A549 treated with DMSO at 1 μM for 4 hours (cell line): ENCODE data around the gene ADAMTS12. TPM values are rescaled to one million over a fixed set of nuclear protein-coding genes. Genes with fewer than 3 reads are reported as not detected.

Experiments used
- total RNA-seq: library from RNA; stranded (reverse); fragments of 200-300 nt; extraction: Qiagen RNA extraction; gene quantifications from 5 replicates; pipeline ENCODE4 v1.2.3, GENCODE V29; 2022; ENCODE audit warnings: low read depth

ADAMTS12 gene, protein sequence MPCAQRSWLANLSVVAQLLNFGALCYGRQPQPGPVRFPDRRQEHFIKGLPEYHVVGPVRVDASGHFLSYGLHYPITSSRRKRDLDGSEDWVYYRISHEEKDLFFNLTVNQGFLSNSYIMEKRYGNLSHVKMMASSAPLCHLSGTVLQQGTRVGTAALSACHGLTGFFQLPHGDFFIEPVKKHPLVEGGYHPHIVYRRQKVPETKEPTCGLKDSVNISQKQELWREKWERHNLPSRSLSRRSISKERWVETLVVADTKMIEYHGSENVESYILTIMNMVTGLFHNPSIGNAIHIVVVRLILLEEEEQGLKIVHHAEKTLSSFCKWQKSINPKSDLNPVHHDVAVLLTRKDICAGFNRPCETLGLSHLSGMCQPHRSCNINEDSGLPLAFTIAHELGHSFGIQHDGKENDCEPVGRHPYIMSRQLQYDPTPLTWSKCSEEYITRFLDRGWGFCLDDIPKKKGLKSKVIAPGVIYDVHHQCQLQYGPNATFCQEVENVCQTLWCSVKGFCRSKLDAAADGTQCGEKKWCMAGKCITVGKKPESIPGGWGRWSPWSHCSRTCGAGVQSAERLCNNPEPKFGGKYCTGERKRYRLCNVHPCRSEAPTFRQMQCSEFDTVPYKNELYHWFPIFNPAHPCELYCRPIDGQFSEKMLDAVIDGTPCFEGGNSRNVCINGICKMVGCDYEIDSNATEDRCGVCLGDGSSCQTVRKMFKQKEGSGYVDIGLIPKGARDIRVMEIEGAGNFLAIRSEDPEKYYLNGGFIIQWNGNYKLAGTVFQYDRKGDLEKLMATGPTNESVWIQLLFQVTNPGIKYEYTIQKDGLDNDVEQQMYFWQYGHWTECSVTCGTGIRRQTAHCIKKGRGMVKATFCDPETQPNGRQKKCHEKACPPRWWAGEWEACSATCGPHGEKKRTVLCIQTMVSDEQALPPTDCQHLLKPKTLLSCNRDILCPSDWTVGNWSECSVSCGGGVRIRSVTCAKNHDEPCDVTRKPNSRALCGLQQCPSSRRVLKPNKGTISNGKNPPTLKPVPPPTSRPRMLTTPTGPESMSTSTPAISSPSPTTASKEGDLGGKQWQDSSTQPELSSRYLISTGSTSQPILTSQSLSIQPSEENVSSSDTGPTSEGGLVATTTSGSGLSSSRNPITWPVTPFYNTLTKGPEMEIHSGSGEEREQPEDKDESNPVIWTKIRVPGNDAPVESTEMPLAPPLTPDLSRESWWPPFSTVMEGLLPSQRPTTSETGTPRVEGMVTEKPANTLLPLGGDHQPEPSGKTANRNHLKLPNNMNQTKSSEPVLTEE (N-terminal part only)
- 8.0 to 9.5 TPM (median 9.0 TPM) in 5 replicates for total RNA-seq

DNA sequence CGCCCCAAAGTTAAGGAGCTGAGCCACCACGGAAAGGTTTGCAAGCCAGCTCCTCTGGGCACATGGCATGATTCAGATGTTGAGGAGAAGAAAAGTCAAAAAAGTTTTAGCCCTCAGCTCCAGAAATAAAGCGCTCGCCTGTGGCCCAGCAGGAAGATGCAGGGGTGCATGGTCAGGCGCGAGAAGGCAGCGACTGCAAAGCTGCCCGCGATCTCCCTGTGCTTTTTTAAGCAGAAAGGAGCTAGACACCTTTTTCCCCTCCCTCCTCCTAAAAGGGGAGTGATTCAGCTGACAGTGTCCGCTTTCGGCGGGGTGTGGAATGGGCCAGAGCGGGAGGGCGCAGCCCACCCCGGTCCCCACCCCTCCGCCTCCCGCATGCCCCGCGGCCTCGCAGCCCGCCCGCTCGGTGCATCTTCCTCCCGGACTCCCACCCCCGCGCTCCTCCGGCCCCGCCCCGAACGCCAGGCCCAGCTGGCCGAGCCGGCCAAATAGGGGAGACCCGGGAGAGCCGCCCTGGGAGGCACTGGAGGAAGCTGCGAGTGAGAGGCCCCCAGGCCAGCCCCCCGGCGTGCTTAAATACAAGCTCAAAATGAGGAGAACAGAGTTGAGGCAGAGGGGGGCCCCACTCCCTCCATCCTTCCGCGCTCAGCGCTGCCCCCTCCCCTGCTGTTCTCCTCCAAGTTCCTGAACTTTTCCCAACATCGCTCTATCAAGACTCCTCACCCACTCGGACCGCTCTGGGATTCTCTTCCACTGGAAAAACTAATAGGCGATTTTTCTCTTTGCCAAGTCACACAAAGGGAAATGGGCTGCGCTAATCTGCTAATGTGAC, at the start of gene ADAMTS12:
Gene ADAMTS12 (minus strand): TSS at position 203 of the 832 bp plus-strand sequence. CDS start 134 bp downstream, at position 69.

DNA sequence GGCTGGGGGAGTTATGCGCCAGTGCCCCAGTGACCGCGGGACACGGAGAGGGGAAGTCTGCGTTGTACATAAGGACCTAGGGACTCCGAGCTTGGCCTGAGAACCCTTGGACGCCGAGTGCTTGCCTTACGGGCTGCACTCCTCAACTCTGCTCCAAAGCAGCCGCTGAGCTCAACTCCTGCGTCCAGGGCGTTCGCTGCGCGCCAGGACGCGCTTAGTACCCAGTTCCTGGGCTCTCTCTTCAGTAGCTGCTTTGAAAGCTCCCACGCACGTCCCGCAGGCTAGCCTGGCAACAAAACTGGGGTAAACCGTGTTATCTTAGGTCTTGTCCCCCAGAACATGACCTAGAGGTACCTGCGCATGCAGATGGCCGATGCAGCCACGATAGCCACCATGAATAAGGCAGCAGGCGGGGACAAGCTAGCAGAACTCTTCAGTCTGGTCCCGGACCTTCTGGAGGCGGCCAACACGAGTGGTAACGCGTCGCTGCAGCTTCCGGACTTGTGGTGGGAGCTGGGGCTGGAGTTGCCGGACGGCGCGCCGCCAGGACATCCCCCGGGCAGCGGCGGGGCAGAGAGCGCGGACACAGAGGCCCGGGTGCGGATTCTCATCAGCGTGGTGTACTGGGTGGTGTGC, 44.7 kb upstream of the ADAMTS12 start, which contains the start of gene RXFP3:
Gene RXFP3 (plus strand): TSS at position 6 of the 636 bp plus-strand sequence. CDS start 355 bp downstream, at position 361.

Other genes with a start within 250 kb of the ADAMTS12 start
- gene RXFP3, start 44.4 kb upstream of the ADAMTS12 start, total RNA-seq, result not detected in 5 replicates
- gene SLC45A2, start 92.7 kb upstream of the ADAMTS12 start, total RNA-seq, result not detected in 5 replicates
- gene AMACR, start 116.1 kb upstream of the ADAMTS12 start, total RNA-seq, result 12.6 to 17.7 TPM (median 15.3 TPM) in 5 replicates
- gene C1QTNF3, start 151.2 kb upstream of the ADAMTS12 start, total RNA-seq, result 0.13 to 0.23 TPM (median 0.20 TPM) in 4 of 5 replicates, not detected in the other